ENCODE measurements around the gene ATF5. TPM values are rescaled to one million over a fixed set of nuclear protein-coding genes. Genes with fewer than 3 reads are reported as not detected.

The ATF5 gene
- total and polyA plus RNA-seq, 2 of the 13 experiments (the other 11 are each of a cell fraction or from before 2014, with no cell fraction given) = 5.2 to 10.3 TPM

DNA sequence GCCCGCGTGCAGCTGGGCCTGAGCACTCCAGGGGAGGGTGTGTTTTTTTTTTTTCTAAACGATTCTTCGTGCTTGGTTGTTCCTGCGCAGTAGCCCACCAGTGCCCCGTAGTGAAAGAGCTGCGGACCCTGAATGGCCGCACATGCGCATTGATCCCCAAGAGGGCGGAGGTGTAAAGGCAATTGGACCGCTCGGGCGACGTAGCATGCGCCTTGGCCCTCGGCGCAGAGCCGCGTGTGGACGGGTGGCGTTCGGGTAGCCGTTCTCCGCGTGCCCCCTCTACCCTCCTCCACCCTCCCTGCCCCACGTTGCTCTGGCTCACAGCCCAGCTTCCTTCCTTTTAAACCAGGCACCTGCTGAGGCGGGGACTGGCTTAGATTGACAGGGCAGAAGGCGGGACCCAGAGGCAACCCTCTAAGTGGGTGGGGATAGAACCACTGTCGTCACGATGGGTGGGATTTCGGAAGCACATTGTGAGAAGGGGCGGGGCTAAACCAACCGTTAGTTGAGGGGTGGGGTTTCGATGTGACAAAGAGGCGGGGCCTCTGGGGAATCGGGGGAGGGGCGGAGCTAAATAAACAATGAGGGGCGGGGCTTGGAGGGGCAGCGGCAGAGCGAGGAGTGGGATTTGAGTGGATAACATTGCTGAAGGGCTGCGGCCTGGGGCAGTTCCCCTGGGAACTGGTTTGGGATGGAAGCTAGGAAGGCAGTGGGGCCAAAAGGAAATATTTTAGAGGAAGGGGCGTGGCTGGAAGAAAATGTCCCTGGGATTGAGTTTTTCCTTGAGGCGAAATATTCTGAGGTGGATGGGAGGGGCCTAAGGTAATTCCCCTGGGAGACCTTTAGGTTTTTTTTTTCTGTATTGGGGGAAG, 842 bp downstream of the ATF5 start (continued):
- TF ChIP-seq TBP (CRISPR knock-in tag; IDR thresholded peaks at IDR 0.05) (no peak), NFKBIZ (CRISPR knock-in tag; IDR thresholded peaks at IDR 0.05) (no peak), PAF1 (CRISPR knock-in tag; IDR thresholded peaks at IDR 0.05) (no peak), FOSL2 (CRISPR knock-in tag; IDR thresholded peaks at IDR 0.05) (no peak), HMGA1 (CRISPR knock-in tag; conservative IDR thresholded peaks at IDR 0.05) (no peak), CBX1 (IDR thresholded peaks at IDR 0.05; ENCODE audit: low read depth) (peak; percentile 90), IRF2 (CRISPR knock-in tag; IDR thresholded peaks at IDR 0.05) (no peak; the same call in 1 of the 2 replicates), NR2F6 (IDR thresholded peaks at IDR 0.05) (no peak), NR2F6 (CRISPR knock-in tag; IDR thresholded peaks at IDR 0.05) (no peak), HNF4G (IDR thresholded peaks at IDR 0.05; ENCODE audit: borderline replicate concordance, low read depth, low read length) (0 out of 2 replicates have a peak, but pooled peaks have one; percentile 5), HNF4G (CRISPR knock-in tag; IDR thresholded peaks at IDR 0.05; ENCODE audit: borderline replicate concordance, low read depth) (no peak), GZF1 (CRISPR knock-in tag; IDR thresholded peaks at IDR 0.05) (no peak), NBN (conservative IDR thresholded peaks at IDR 0.05) (no peak), POLR2G (IDR thresholded peaks at IDR 0.05; ENCODE audit: low read depth, low read length) (peak; percentile 96), SP5 (CRISPR knock-in tag; IDR thresholded peaks at IDR 0.05; ENCODE audit: borderline replicate concordance, low read depth) (peak; percentile 42; the same call in 1 of the 2 replicates), ZNF256 (CRISPR knock-in tag; conservative IDR thresholded peaks at IDR 0.05) (no peak; the same call in 1 of the 2 replicates), ZFP41 (CRISPR knock-in tag; IDR thresholded peaks at IDR 0.05; ENCODE audit: borderline replicate concordance) (no peak; the same call in 1 of the 2 replicates), ZNF530 (CRISPR knock-in tag; IDR thresholded peaks at IDR 0.05; ENCODE audit: low read depth) (no peak), CEBPB (IDR thresholded peaks at IDR 0.05; ENCODE audit: borderline replicate concordance, low read depth, low read length) (no peak), SATB2 (CRISPR knock-in tag; IDR thresholded peaks at IDR 0.05) (0 out of 2 replicates have a peak, but pooled peaks have one; percentile 52), ZNF746 (CRISPR knock-in tag; IDR thresholded peaks at IDR 0.05) (peak; percentile 76; the same call in 1 of the 2 replicates), HMG20B (CRISPR knock-in tag; conservative IDR thresholded peaks at IDR 0.05) (0 out of 2 replicates have a peak, but pooled peaks have one; percentile 14), YEATS4 (CRISPR knock-in tag; IDR thresholded peaks at IDR 0.05; ENCODE audit: borderline replicate concordance) (peak; percentile 87; the same call in 1 of the 2 replicates), ARID5B (CRISPR knock-in tag; IDR thresholded peaks at IDR 0.05) (peak; percentile 17; the same call in 1 of the 2 replicates), NRL (CRISPR knock-in tag; IDR thresholded peaks at IDR 0.05; ENCODE audit: borderline replicate concordance) (no peak; the same call in 1 of the 2 replicates), MAF1 (CRISPR knock-in tag; IDR thresholded peaks at IDR 0.05; ENCODE audit: borderline replicate concordance) (no peak; the same call in 1 of the 2 replicates), ZNF570 (CRISPR knock-in tag; IDR thresholded peaks at IDR 0.05; ENCODE audit: borderline replicate concordance) (no peak)
- TF ChIP-seq, protein P1, sequence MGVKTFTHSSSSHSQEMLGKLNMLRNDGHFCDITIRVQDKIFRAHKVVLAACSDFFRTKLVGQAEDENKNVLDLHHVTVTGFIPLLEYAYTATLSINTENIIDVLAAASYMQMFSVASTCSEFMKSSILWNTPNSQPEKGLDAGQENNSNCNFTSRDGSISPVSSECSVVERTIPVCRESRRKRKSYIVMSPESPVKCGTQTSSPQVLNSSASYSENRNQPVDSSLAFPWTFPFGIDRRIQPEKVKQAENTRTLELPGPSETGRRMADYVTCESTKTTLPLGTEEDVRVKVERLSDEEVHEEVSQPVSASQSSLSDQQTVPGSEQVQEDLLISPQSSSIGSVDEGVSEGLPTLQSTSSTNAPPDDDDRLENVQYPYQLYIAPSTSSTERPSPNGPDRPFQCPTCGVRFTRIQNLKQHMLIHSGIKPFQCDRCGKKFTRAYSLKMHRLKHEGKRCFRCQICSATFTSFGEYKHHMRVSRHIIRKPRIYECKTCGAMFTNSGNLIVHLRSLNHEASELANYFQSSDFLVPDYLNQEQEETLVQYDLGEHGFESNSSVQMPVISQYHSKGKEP (CRISPR knock-in tag; IDR thresholded peaks at IDR 0.05) = 0 out of 2 replicates have a peak, but pooled peaks have one; percentile 69
